HepG2 (cell line): ENCODE data around the gene FAM174B. TPM values are rescaled to one million over a fixed set of nuclear protein-coding genes. Genes with fewer than 3 reads are reported as not detected.

Experiments
- ATAC-seq: fragments of 200-7000 bp; cut with Tn5 transposase; 3 replicates; pipeline ENCODE4 v1.9.1; 2020; ENCODE audit warnings: mild to moderate bottlenecking, moderate library complexity
- BruUV-seq: library from RNA; stranded (reverse); fragments of 400-500 nt; replicated peaks from 2 replicates; lab custom pipeline; 2021; lab: Mats Ljungman, UMichigan
- CTCF ChIA-PET: fragments of 300-600 bp; formaldehyde crosslinking; extraction: SDS; loops from one replicate; lab custom pipeline; 2021; ENCODE audit warnings: low total read pairs, inconsistent platforms, low intra/inter-chr PET ratio; lab: Yijun Ruan, JAX
- POLR2A ChIA-PET: fragments of 350-600 bp; sonication (Branson Sonifier 250); formaldehyde crosslinking; loops from one replicate; lab custom pipeline; 2020; ENCODE audit warnings: antibody characterized with exemption, inconsistent platforms; lab: Yijun Ruan, JAX
- DNase-seq: peaks from one replicate; pipeline ENCODE4 v3.0.0-alpha.2; 2015; ENCODE audit warnings: low spot score
- FAIRE-seq: peaks from 3 replicates; lab custom pipeline; 2011; peaks lifted over from hg19 to GRCh38; lab: Jason Lieb, UNC
- H2AFZ ChIP-seq: one replicate; pipeline ENCODE4 v1.6.1; 2011; ENCODE audit warnings: low read length, inconsistent platforms
- H3K27ac ChIP-seq: fragments of 300-600 bp; 3 replicates; pipeline ENCODE4 v1.8.0; 2011; ENCODE audit warnings: mixed run types, mild to moderate bottlenecking, mixed read lengths, low read length, inconsistent platforms; ENCODE audit not compliant: insufficient read depth; ENCODE audit errors: extremely low read length
- H3K27me3 ChIP-seq, 2 experiments: fragments of 200-600 bp in 1 of 2; 2 replicates in 1 of 2; 3 replicates in 1 of 2; pipeline versions ENCODE4 v1.6.0 to v1.8.0; 2011; ENCODE audit warnings: low read length in 2 of 2, mild to moderate bottlenecking in 2 of 2, moderate library complexity in 2 of 2, inconsistent platforms in 1 of 2; ENCODE audit not compliant: insufficient read depth in 2 of 2, control insufficient read depth in 1 of 2
- H3K36me3 ChIP-seq, 2 experiments: fragments of 200-600 bp in 1 of 2; replicated peaks in 1 of 2; 2 replicates in 1 of 2; 3 replicates in 1 of 2; pipeline versions ENCODE4 v1.5.1 to v1.8.0; 2011; ENCODE audit warnings: low read length in 2 of 2, inconsistent platforms in 1 of 2; ENCODE audit not compliant: insufficient read depth in 2 of 2, control insufficient read depth in 1 of 2
- H3K4me1 ChIP-seq: 2 replicates; pipeline ENCODE4 v1.5.1; 2012; ENCODE audit warnings: low read length, inconsistent platforms; ENCODE audit not compliant: insufficient read depth
- H3K4me2 ChIP-seq: 2 replicates; pipeline ENCODE4 v1.6.0; 2011; ENCODE audit warnings: low read depth, low read length, inconsistent platforms
- H3K4me3 ChIP-seq, 3 experiments: fragments of 200-600 bp in 1 of 3; sonication (generic), shearing (Covaris generic) in 1 of 3; replicated peaks in 1 of 3; 2 replicates each; pipeline ENCODE4 v1.5.1; 2011 to 2016; ENCODE audit warnings: low read length in 3 of 3, inconsistent platforms in 2 of 3, low read depth in 2 of 3, mild to moderate bottlenecking in 2 of 3, control low read depth in 1 of 3, mixed read lengths in 1 of 3; ENCODE audit not compliant: insufficient read depth in 1 of 3
- H3K79me2 ChIP-seq: one replicate; pipeline ENCODE4 v1.6.1; 2011; ENCODE audit warnings: low read length, inconsistent platforms; ENCODE audit not compliant: insufficient read depth
- H3K9ac ChIP-seq: 2 replicates; pipeline ENCODE4 v1.6.0; 2011; ENCODE audit warnings: mild to moderate bottlenecking, low read depth, low read length, inconsistent platforms; ENCODE audit not compliant: insufficient read depth
- H3K9me3 ChIP-seq: 2 replicates; pipeline ENCODE4 v1.5.1; 2012; ENCODE audit warnings: mild to moderate bottlenecking, low read length
- H4K20me1 ChIP-seq: 2 replicates; pipeline ENCODE4 v1.6.0; 2011; ENCODE audit warnings: inconsistent platforms, mild to moderate bottlenecking, low read length, moderate library complexity; ENCODE audit not compliant: insufficient read depth
- BCL6 ChIP-seq: IDR thresholded peaks from 2 replicates; pipeline ENCODE4 v1.6.1; 2016; ENCODE audit warnings: missing genetic modification reagents, missing compliant biosample characterization
- GABPB1 ChIP-seq: IDR thresholded peaks from 2 replicates; pipeline ENCODE4 v1.6.1; 2016; ENCODE audit warnings: mild to moderate bottlenecking, missing genetic modification reagents, moderate library complexity, missing compliant biosample characterization
- KLF9 ChIP-seq: IDR thresholded peaks from 2 replicates; pipeline ENCODE4 v1.6.1; 2016; ENCODE audit warnings: low read depth
- LBX2 ChIP-seq: sonication (generic); formaldehyde crosslinking; IDR thresholded peaks from 2 replicates; pipeline ENCODE4 v1.5.0; 2020; ENCODE audit warnings: missing genetic modification reagents, mild to moderate bottlenecking, borderline replicate concordance
- PRDM4 ChIP-seq: sonication (generic); formaldehyde crosslinking; IDR thresholded peaks from 2 replicates; pipeline ENCODE4 v1.9.0; 2021; ENCODE audit warnings: missing genetic modification reagents, borderline replicate concordance
- SSRP1 ChIP-seq: IDR thresholded peaks from 2 replicates; pipeline ENCODE4 v1.6.1; 2016; ENCODE audit warnings: control low read depth
- TBP ChIP-seq: sonication (generic); formaldehyde crosslinking; IDR thresholded peaks from 2 replicates; pipeline ENCODE4 v1.5.0; 2020; ENCODE audit warnings: missing genetic modification reagents
- ZNF142 ChIP-seq: sonication (generic); formaldehyde crosslinking; IDR thresholded peaks from 2 replicates; pipeline ENCODE4 v1.4.0; 2020; ENCODE audit warnings: missing genetic modification reagents
- WGBS: methylation state at CpG from one replicate; pipeline ENCODE4 v1.1.6; 2017; ENCODE audit warnings: low lambda C conversion rate; 5-methylcytosine and 5-hydroxymethylcytosine counted together
- in situ Hi-C: cut with HindIII; loops from 2 replicates; pipeline ENCODE4 v1.10.0; 2017; ENCODE audit warnings: low pct_unique_long_range_greater_than_20kb; ENCODE audit not compliant: extremely low pct_ligation_motif_present
- intact Hi-C: fragments of 100-400 bp; cut with micrococcal nuclease; formaldehyde crosslinking; loops from one replicate; pipeline ENCODE4 v1.10.0; 2022; ENCODE audit not compliant: unreplicated experiment
- polyA plus RNA-seq, 8 experiments: library from polyadenylated mRNA; depleted of rRNA in 3 of 8; stranded (reverse) in 7 of 8; unstranded in 1 of 8; fragments of >200 nt; fragmentation: Illumina TruSeq in 4 of 8; extraction: Trizol in 4 of 8; gene quantifications; 2 replicates each; pipeline versions ENCODE4 v1.2.1 to v1.2.3, GENCODE V29; 2011 to 2016; ENCODE audit warnings: low read depth in 4 of 8, missing spikeins in 1 of 8, mixed read lengths in 1 of 8; ENCODE audit not compliant: insufficient read depth in 1 of 8
- total RNA-seq, 5 experiments: library from RNA; depleted of rRNA; stranded (reverse); fragments of >200 nt; fragmentation: Illumina TruSeq; extraction: Trizol; gene quantifications; 2 replicates each; pipeline ENCODE4 v1.2.3, GENCODE V29; 2016; ENCODE audit warnings: low read depth in 1 of 5
- TF ChIP-seq, protein P1 (sequence below): sonication (generic); formaldehyde crosslinking; IDR thresholded peaks from 2 replicates; pipeline ENCODE4 v1.5.1; 2020; ENCODE audit warnings: mild to moderate bottlenecking, missing genetic modification reagents
- TF ChIP-seq, protein P2 (sequence below): sonication (generic); formaldehyde crosslinking; IDR thresholded peaks from 2 replicates; pipeline ENCODE4 v1.4.0; 2020; ENCODE audit warnings: missing genetic modification reagents

The FAM174B gene
- total and polyA plus RNA-seq, 2 of the 13 experiments (the other 11 are each of a cell fraction or from before 2014, with no cell fraction given): 0.90 to 2.1 TPM

GRCh38 chr15:92606126-92606835, 49.3 kb downstream of the FAM174B start:
- Histone ChIP-seq H3K4me1 (0 out of 2 replicates have a peak, but pooled peaks cover 7% of the 10 kb centered on the region), H3K9me3 (no peaks in the 10 kb centered on the region; the same call in 1 of the 2 replicates), H3K4me3 (no peak overlapping the region), H3K9ac (no peak overlapping the region), H3K27me3 (0 out of 5 replicates have a peak, but pooled peaks cover 0 to 3% of the 10 kb centered on the region in 2 experiments), H3K27ac (no peak overlapping the region), H2AFZ (no peak overlapping the region), H3K36me3 (no peaks in the 10 kb centered on the region), H3K4me2 (no peak overlapping the region), H4K20me1 (no peaks in the 10 kb centered on the region), H3K79me2 (no peaks in the 10 kb centered on the region)
- ATAC-seq (no peak), FAIRE-seq (no peak), DNase-seq (no peak)
- ChIA-PET POLR2A (no interaction called here), CTCF (no interaction called here)
- in situ Hi-C loops: no loop called here
- no TSS peak for BruUV-seq
- 45% methylated on average over 9 of the region's 9 CpGs for WGBS
- intact Hi-C loops: no loop called here
- TF ChIP-seq KLF9 (CRISPR knock-in tag) (no peak), TBP (CRISPR knock-in tag) (no peak), ZNF142 (no peak), LBX2 (CRISPR knock-in tag) (no peak), GABPB1 (CRISPR knock-in tag) (no peak), PRDM4 (CRISPR knock-in tag) (no peak), SSRP1 (no peak), BCL6 (CRISPR knock-in tag) (no peak)
- TF ChIP-seq, protein P1, sequence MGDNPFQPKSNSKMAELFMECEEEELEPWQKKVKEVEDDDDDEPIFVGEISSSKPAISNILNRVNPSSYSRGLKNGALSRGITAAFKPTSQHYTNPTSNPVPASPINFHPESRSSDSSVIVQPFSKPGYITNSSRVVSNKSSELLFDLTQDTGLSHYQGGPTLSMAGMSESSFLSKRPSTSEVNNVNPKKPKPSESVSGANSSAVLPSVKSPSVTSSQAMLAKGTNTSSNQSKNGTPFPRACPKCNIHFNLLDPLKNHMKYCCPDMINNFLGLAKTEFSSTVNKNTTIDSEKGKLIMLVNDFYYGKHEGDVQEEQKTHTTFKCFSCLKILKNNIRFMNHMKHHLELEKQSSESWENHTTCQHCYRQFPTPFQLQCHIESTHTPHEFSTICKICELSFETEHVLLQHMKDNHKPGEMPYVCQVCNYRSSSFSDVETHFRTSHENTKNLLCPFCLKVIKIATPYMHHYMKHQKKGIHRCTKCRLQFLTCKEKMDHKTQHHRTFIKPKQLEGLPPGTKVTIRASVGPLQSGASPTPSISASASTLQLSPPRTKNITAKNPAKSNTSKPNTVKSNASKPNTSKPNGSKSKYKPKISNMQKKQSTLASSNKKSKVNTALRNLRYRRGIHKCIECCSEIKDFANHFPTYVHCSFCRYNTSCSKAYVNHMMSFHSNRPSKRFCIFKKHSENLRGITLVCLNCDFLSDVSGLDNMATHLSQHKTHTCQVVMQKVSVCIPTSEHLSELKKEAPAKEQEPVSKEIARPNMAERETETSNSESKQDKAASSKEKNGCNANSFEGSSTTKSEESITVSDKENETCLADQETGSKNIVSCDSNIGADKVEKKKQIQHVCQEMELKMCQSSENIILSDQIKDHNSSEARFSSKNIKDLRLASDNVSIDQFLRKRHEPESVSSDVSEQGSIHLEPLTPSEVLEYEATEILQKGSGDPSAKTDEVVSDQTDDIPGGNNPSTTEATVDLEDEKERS: no peak
- TF ChIP-seq, protein P2, sequence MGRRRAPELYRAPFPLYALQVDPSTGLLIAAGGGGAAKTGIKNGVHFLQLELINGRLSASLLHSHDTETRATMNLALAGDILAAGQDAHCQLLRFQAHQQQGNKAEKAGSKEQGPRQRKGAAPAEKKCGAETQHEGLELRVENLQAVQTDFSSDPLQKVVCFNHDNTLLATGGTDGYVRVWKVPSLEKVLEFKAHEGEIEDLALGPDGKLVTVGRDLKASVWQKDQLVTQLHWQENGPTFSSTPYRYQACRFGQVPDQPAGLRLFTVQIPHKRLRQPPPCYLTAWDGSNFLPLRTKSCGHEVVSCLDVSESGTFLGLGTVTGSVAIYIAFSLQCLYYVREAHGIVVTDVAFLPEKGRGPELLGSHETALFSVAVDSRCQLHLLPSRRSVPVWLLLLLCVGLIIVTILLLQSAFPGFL (CRISPR knock-in tag): no peak
